Measurements from ENCODE around the gene CMIP.

CMIP gene

GRCh38 chr16:81630635-81631031 is 186.0 kb downstream of the CMIP start:
- Histone ChIP-seq H3K27ac (ENCODE audit: insufficient read depth, low read depth, low read length, poor library complexity, severe bottlenecking) (peak overlapping the region; percentile 74), H3K4me1 (ENCODE audit: control insufficient read depth, insufficient read depth, low read length) (peaks cover 48% of the 10 kb centered on the region), H3K27me3 (ENCODE audit: control insufficient read depth, insufficient read depth, low read length, poor library complexity, severe bottlenecking) (no peaks in the 10 kb centered on the region), H3K4me3 (ENCODE audit: insufficient read depth, low read depth, low read length) (no peak overlapping the region), H3K36me3 (ENCODE audit: control insufficient read depth, insufficient read depth, low read length) (no peaks in the 10 kb centered on the region), H3K9me3 (ENCODE audit: control insufficient read depth, low read length) (no peaks in the 10 kb centered on the region)
- WGBS, 2 experiments: 28 to 29% methylated on average over 5 of the region's 5 CpGs

- Histone ChIP-seq H3K36me3 (ENCODE audit: control insufficient read depth, insufficient read depth, low read length) (no peaks in the 10 kb centered on the region), H3K4me1 (ENCODE audit: control insufficient read depth, insufficient read depth, low read length) (peaks cover 58% of the 10 kb centered on the region), H3K4me3 (ENCODE audit: insufficient read depth, low read depth, low read length) (no peak overlapping the region), H3K9me3 (ENCODE audit: control insufficient read depth, low read length) (no peaks in the 10 kb centered on the region), H3K27ac (ENCODE audit: insufficient read depth, low read depth, low read length, poor library complexity, severe bottlenecking) (no peak overlapping the region), H3K27me3 (ENCODE audit: control insufficient read depth, insufficient read depth, low read length, poor library complexity, severe bottlenecking) (no peaks in the 10 kb centered on the region)
- WGBS, 2 experiments: 84 to 85% methylated on average over 18 of the region's 18 CpGs
These were observed 188.0 kb downstream of the CMIP start for GRCh38 chr16:81632392-81633146.

- Histone ChIP-seq H3K4me3 (ENCODE audit: insufficient read depth, low read depth, low read length) (no peak overlapping the region), H3K27ac (ENCODE audit: insufficient read depth, low read depth, low read length, poor library complexity, severe bottlenecking) (no peak overlapping the region), H3K4me1 (ENCODE audit: control insufficient read depth, insufficient read depth, low read length) (peaks cover 63% of the 10 kb centered on the region), H3K36me3 (ENCODE audit: control insufficient read depth, insufficient read depth, low read length) (no peaks in the 10 kb centered on the region), H3K27me3 (ENCODE audit: control insufficient read depth, insufficient read depth, low read length, poor library complexity, severe bottlenecking) (no peaks in the 10 kb centered on the region), H3K9me3 (ENCODE audit: control insufficient read depth, low read length) (no peaks in the 10 kb centered on the region)
- 33 to 36% methylated on average over 11 of the region's 11 CpGs for WGBS, 2 experiments
These were observed 188.6 kb downstream of the CMIP start for GRCh38 chr16:81633147-81633619.

- Histone ChIP-seq H3K27ac (ENCODE audit: insufficient read depth, low read depth, low read length, poor library complexity, severe bottlenecking) (no peak overlapping the region), H3K36me3 (ENCODE audit: control insufficient read depth, insufficient read depth, low read length) (no peaks in the 10 kb centered on the region), H3K9me3 (ENCODE audit: control insufficient read depth, low read length) (no peaks in the 10 kb centered on the region), H3K4me3 (ENCODE audit: insufficient read depth, low read depth, low read length) (no peak overlapping the region), H3K27me3 (ENCODE audit: control insufficient read depth, insufficient read depth, low read length, poor library complexity, severe bottlenecking) (no peaks in the 10 kb centered on the region), H3K4me1 (ENCODE audit: control insufficient read depth, insufficient read depth, low read length) (peaks cover 69% of the 10 kb centered on the region)
- WGBS, 2 experiments: 75 to 82% methylated on average over 8 of the region's 8 CpGs
These were observed 189.2 kb downstream of the CMIP start for GRCh38 chr16:81633680-81634379.

- Histone ChIP-seq H3K36me3 (ENCODE audit: control insufficient read depth, insufficient read depth, low read length) (no peaks in the 10 kb centered on the region), H3K27me3 (ENCODE audit: control insufficient read depth, insufficient read depth, low read length, poor library complexity, severe bottlenecking) (no peaks in the 10 kb centered on the region), H3K27ac (ENCODE audit: insufficient read depth, low read depth, low read length, poor library complexity, severe bottlenecking) (peak overlapping the region; percentile 2), H3K4me1 (ENCODE audit: control insufficient read depth, insufficient read depth, low read length) (peaks cover 73% of the 10 kb centered on the region), H3K4me3 (ENCODE audit: insufficient read depth, low read depth, low read length) (no peak overlapping the region), H3K9me3 (ENCODE audit: control insufficient read depth, low read length) (no peaks in the 10 kb centered on the region)
- WGBS, 2 experiments: 36 to 40% methylated on average over 13 of the region's 13 CpGs
These were observed 189.9 kb downstream of the CMIP start for GRCh38 chr16:81634380-81635062.

- peak overlapping the region; percentile 2 for H3K27ac ChIP-seq (ENCODE audit: insufficient read depth, low read depth, low read length, poor library complexity, severe bottlenecking)
- 85 to 87% methylated on average over 15 of the region's 15 CpGs for WGBS, 2 experiments
- no peaks in the 10 kb centered on the region for H3K27me3 ChIP-seq (ENCODE audit: control insufficient read depth, insufficient read depth, low read length, poor library complexity, severe bottlenecking)
- H3K36me3 ChIP-seq (ENCODE audit: control insufficient read depth, insufficient read depth, low read length): no peaks in the 10 kb centered on the region
- H3K4me1 ChIP-seq (ENCODE audit: control insufficient read depth, insufficient read depth, low read length): peaks cover 68% of the 10 kb centered on the region
- H3K9me3 ChIP-seq (ENCODE audit: control insufficient read depth, low read length): no peaks in the 10 kb centered on the region
- H3K4me3 ChIP-seq (ENCODE audit: insufficient read depth, low read depth, low read length): no peak overlapping the region
These were observed 190.7 kb downstream of the CMIP start for GRCh38 chr16:81635063-81635937.

- no peak overlapping the region for H3K4me3 ChIP-seq (ENCODE audit: insufficient read depth, low read depth, low read length)
- WGBS, 2 experiments: 91% methylated on average over 14 to 15 of the region's 16 CpGs
- H3K4me1 ChIP-seq (ENCODE audit: control insufficient read depth, insufficient read depth, low read length): peaks cover 64% of the 10 kb centered on the region
- no peaks in the 10 kb centered on the region for H3K9me3 ChIP-seq (ENCODE audit: control insufficient read depth, low read length)
- no peaks in the 10 kb centered on the region for H3K27me3 ChIP-seq (ENCODE audit: control insufficient read depth, insufficient read depth, low read length, poor library complexity, severe bottlenecking)
- no peaks in the 10 kb centered on the region for H3K36me3 ChIP-seq (ENCODE audit: control insufficient read depth, insufficient read depth, low read length)
- H3K27ac ChIP-seq (ENCODE audit: insufficient read depth, low read depth, low read length, poor library complexity, severe bottlenecking): no peak overlapping the region
These were observed 191.8 kb downstream of the CMIP start for GRCh38 chr16:81636298-81636993.

GRCh38 chr16:81637336-81638235 is 193.0 kb downstream of the CMIP start:
- Histone ChIP-seq H3K4me3 (ENCODE audit: insufficient read depth, low read depth, low read length) (no peak overlapping the region), H3K9me3 (ENCODE audit: control insufficient read depth, low read length) (no peaks in the 10 kb centered on the region), H3K27me3 (ENCODE audit: control insufficient read depth, insufficient read depth, low read length, poor library complexity, severe bottlenecking) (no peaks in the 10 kb centered on the region), H3K36me3 (ENCODE audit: control insufficient read depth, insufficient read depth, low read length) (no peaks in the 10 kb centered on the region), H3K27ac (ENCODE audit: insufficient read depth, low read depth, low read length, poor library complexity, severe bottlenecking) (no peak overlapping the region), H3K4me1 (ENCODE audit: control insufficient read depth, insufficient read depth, low read length) (peaks cover 61% of the 10 kb centered on the region)
- WGBS, 2 experiments: 92 to 93% methylated on average over 15 of the region's 15 CpGs
